ENCODE data around the gene ZNF236. TPM values are rescaled to one million over a fixed set of nuclear protein-coding genes. Genes with fewer than 3 reads are reported as not detected.

The ZNF236 gene
- total and polyA plus RNA-seq, 2 of the 13 experiments (the other 11 are each of a cell fraction or from before 2014, with no cell fraction given), result 3.0 to 7.2 TPM

DNA sequence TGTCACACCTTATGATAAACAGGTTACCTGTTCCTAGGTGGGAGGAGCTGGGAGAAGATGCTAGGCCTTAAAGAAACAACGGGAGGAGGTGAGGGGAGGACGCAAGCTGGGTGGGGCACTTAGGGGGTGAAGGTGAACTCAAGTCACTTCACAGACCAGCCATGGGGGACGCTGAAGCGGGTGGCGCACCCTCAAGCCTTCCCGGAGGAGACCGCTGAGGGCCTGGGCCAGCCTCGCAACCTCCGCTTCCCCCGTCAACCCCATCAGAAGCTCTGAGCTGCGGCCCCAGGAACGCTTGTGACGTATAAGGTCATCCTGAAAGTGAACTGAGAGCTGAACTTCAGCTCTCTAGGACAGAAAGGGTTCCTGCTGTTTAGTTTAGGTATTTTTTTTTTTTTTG, 176.7 kb downstream of the ZNF236 start (continued):
- TF ChIP-seq, protein P1, sequence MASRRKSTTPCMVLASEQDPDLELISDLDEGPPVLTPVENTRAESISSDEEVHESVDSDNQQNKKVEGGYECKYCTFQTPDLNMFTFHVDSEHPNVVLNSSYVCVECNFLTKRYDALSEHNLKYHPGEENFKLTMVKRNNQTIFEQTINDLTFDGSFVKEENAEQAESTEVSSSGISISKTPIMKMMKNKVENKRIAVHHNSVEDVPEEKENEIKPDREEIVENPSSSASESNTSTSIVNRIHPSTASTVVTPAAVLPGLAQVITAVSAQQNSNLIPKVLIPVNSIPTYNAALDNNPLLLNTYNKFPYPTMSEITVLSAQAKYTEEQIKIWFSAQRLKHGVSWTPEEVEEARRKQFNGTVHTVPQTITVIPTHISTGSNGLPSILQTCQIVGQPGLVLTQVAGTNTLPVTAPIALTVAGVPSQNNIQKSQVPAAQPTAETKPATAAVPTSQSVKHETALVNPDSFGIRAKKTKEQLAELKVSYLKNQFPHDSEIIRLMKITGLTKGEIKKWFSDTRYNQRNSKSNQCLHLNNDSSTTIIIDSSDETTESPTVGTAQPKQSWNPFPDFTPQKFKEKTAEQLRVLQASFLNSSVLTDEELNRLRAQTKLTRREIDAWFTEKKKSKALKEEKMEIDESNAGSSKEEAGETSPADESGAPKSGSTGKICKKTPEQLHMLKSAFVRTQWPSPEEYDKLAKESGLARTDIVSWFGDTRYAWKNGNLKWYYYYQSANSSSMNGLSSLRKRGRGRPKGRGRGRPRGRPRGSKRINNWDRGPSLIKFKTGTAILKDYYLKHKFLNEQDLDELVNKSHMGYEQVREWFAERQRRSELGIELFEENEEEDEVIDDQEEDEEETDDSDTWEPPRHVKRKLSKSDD (CRISPR knock-in tag; IDR thresholded peaks at IDR 0.05; ENCODE audit: low read depth), result no peak
- TF ChIP-seq POLR2A (IDR thresholded peaks at IDR 0.05; ENCODE audit: insufficient read depth in 1 of 2, low read depth in 2 of 2, low read length in 2 of 2), result no peak
- TF ChIP-seq SP4 (CRISPR knock-in tag; IDR thresholded peaks at IDR 0.05), result no peak
- TF ChIP-seq GATAD2A (CRISPR knock-in tag; IDR thresholded peaks at IDR 0.05), result no peak
- TF ChIP-seq ZNF616 (CRISPR knock-in tag; IDR thresholded peaks at IDR 0.05; ENCODE audit: low read depth), result no peak
- TF ChIP-seq, protein P2, sequence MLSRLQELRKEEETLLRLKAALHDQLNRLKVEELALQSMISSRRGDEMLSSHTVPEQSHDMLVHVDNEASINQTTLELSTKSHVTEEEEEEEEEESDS (CRISPR knock-in tag; IDR thresholded peaks at IDR 0.05; ENCODE audit: borderline replicate concordance), result no peak
- TF ChIP-seq NFE2L2 (IDR thresholded peaks at IDR 0.05; ENCODE audit: low read length), result no peak
- TF ChIP-seq ZNF879 (CRISPR knock-in tag; IDR thresholded peaks at IDR 0.05), result no peak
- TF ChIP-seq FOXJ3 (CRISPR knock-in tag; IDR thresholded peaks at IDR 0.05; ENCODE audit: borderline replicate concordance), result no peak
- TF ChIP-seq ZNF317 (CRISPR knock-in tag; IDR thresholded peaks at IDR 0.05), result no peak
- TF ChIP-seq, protein P3, sequence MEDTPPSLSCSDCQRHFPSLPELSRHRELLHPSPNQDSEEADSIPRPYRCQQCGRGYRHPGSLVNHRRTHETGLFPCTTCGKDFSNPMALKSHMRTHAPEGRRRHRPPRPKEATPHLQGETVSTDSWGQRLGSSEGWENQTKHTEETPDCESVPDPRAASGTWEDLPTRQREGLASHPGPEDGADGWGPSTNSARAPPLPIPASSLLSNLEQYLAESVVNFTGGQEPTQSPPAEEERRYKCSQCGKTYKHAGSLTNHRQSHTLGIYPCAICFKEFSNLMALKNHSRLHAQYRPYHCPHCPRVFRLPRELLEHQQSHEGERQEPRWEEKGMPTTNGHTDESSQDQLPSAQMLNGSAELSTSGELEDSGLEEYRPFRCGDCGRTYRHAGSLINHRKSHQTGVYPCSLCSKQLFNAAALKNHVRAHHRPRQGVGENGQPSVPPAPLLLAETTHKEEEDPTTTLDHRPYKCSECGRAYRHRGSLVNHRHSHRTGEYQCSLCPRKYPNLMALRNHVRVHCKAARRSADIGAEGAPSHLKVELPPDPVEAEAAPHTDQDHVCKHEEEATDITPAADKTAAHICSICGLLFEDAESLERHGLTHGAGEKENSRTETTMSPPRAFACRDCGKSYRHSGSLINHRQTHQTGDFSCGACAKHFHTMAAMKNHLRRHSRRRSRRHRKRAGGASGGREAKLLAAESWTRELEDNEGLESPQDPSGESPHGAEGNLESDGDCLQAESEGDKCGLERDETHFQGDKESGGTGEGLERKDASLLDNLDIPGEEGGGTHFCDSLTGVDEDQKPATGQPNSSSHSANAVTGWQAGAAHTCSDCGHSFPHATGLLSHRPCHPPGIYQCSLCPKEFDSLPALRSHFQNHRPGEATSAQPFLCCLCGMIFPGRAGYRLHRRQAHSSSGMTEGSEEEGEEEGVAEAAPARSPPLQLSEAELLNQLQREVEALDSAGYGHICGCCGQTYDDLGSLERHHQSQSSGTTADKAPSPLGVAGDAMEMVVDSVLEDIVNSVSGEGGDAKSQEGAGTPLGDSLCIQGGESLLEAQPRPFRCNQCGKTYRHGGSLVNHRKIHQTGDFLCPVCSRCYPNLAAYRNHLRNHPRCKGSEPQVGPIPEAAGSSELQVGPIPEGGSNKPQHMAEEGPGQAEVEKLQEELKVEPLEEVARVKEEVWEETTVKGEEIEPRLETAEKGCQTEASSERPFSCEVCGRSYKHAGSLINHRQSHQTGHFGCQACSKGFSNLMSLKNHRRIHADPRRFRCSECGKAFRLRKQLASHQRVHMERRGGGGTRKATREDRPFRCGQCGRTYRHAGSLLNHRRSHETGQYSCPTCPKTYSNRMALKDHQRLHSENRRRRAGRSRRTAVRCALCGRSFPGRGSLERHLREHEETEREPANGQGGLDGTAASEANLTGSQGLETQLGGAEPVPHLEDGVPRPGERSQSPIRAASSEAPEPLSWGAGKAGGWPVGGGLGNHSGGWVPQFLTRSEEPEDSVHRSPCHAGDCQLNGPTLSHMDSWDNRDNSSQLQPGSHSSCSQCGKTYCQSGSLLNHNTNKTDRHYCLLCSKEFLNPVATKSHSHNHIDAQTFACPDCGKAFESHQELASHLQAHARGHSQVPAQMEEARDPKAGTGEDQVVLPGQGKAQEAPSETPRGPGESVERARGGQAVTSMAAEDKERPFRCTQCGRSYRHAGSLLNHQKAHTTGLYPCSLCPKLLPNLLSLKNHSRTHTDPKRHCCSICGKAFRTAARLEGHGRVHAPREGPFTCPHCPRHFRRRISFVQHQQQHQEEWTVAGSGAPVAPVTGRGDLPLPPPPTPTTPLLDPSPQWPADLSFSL (CRISPR knock-in tag; IDR thresholded peaks at IDR 0.05), result no peak
- TF ChIP-seq GFI1 (CRISPR knock-in tag; IDR thresholded peaks at IDR 0.05; ENCODE audit: borderline replicate concordance), result no peak
- TF ChIP-seq RELA (CRISPR knock-in tag; IDR thresholded peaks at IDR 0.05), result no peak
- no peak for TF ChIP-seq ZFAT (CRISPR knock-in tag; conservative IDR thresholded peaks at IDR 0.05)
